NCI-H187 treated with DMSO at 0.1 percent for 48 hours (cell line): ENCODE results near the gene DDIT3.
A peak's percentile ranks its signal among the peaks of the same experiment; 100 is the strongest.
"Not testable (repeated sequence)": the region's sequence is repeated elsewhere in the genome, so short reads cannot be mapped to it uniquely, and the experiment has no call there.

Experiments
- DNase-seq: peaks from one replicate; lab custom pipeline; 2025; lab: John Stamatoyannopoulos, UW

The DDIT3 gene

GRCh38 chr12:57513266-57513665 lies 7.0 kb downstream of the DDIT3 start:
- no peak for DNase-seq

GRCh38 chr12:57512665-57513064 lies 7.6 kb downstream of the DDIT3 start:
- no peak for DNase-seq

- no peak for DNase-seq
Measured at GRCh38 chr12:57511588-57512325, 8.6 kb downstream of the DDIT3 start.

GRCh38 chr12:57511161-57511560 lies 9.2 kb downstream of the DDIT3 start:
- DNase-seq: no peak

- DNase-seq: not testable (repeated sequence)
Measured at GRCh38 chr12:57507796-57508195, 12.5 kb downstream of the DDIT3 start.

- DNase-seq: not testable (repeated sequence)
Measured at GRCh38 chr12:57506541-57506940, 13.8 kb downstream of the DDIT3 start.

GRCh38 chr12:57502311-57502969 lies 17.9 kb downstream of the DDIT3 start:
- not testable (repeated sequence) for DNase-seq

- no peak for DNase-seq
Measured at GRCh38 chr12:57500213-57500612, 20.1 kb downstream of the DDIT3 start.

- no peak for DNase-seq
Measured at GRCh38 chr12:57498571-57498970, 21.7 kb downstream of the DDIT3 start.

GRCh38 chr12:57498132-57498502 lies 22.2 kb downstream of the DDIT3 start:
- no peak for DNase-seq

- no peak for DNase-seq
Measured at GRCh38 chr12:57497223-57498131, 22.8 kb downstream of the DDIT3 start.

GRCh38 chr12:57496822-57497221 lies 23.5 kb downstream of the DDIT3 start:
- peak; percentile 64 for DNase-seq

- DNase-seq: not testable (repeated sequence)
Measured at GRCh38 chr12:57495051-57495701, 25.1 kb downstream of the DDIT3 start.

GRCh38 chr12:57491393-57492280 lies 28.7 kb downstream of the DDIT3 start:
- no peak for DNase-seq

GRCh38 chr12:57490126-57490525 lies 30.2 kb downstream of the DDIT3 start:
- no peak for DNase-seq

GRCh38 chr12:57489157-57489641 lies 31.1 kb downstream of the DDIT3 start:
- DNase-seq: no peak

GRCh38 chr12:57488402-57489156 lies 31.7 kb downstream of the DDIT3 start:
- DNase-seq: no peak

- DNase-seq: peak; percentile 93
Measured at GRCh38 chr12:57487597-57488401, 32.5 kb downstream of the DDIT3 start, which contains the start of gene MARS1. TSS of gene MARS1 (plus strand) at chr12:57488068. CDS start at chr12:57488091, 23 bp downstream.

- no peak for DNase-seq
Measured at GRCh38 chr12:57487055-57487596, 33.2 kb downstream of the DDIT3 start.
